ENCODE measurements around the gene MERTK. TPM values are rescaled to one million over a fixed set of nuclear protein-coding genes. Genes with fewer than 3 reads are reported as not detected.

Gene MERTK
- total and polyA plus RNA-seq, 10 of the 15 experiments (the other 5 are each of a cell fraction or from before 2014, with no cell fraction given) = 0.13 to 30.6 (median 0.50) TPM

DNA sequence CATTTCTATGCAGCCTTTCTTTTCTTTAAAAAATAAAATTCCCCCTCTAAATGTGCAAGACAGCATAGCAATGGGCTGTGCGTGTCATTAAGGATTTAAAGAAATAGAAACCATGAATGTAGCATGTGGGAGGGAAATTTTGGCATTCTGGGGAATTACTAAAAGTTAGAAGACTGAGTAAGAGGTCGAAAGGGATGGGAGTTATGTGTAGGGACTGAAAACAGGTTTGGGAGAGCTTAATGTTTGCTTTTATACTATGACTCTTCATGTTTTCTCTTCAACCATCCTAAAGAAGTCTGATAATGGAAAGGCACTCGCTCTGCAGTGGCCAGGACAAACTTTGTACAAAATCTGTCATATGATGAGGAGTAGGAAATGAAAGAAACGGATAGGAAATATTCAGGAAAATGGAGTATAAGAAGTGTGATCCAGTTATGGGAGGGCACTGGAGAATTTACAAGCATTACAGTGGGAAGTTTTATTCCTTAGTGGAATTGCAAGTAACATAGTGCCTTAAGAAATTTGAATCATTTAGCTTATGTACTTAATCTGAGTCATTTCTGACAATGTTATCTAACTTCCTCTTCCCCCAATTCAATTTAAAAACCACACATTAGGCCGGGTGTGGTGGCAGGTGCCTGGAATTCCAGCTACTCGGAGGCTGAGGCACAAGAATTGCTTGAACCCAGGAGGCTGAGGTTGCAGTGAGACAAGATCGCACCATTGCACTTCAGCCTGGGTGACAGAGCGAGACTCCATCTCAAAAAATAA, 177.3 kb downstream of the MERTK start (continued):
- TF ChIP-seq ZNF24 (IDR thresholded peaks at IDR 0.05) = no peak
- TF ChIP-seq KLF5 (IDR thresholded peaks at IDR 0.05; ENCODE audit: partially characterized antibody) = no peak
- TF ChIP-seq NR2C1 (IDR thresholded peaks at IDR 0.05) = no peak
- TF ChIP-seq MYC (IDR thresholded peaks at IDR 0.05; ENCODE audit: insufficient read depth, insufficient read length, insufficient replicate concordance, low read length, severe bottlenecking) = no peak
- 0 out of 2 replicates have a peak, but pooled peaks have one; percentile 10 for TF ChIP-seq BCL11A (IDR thresholded peaks at IDR 0.05; ENCODE audit: low read depth, low read length)
- TF ChIP-seq DPF2 (IDR thresholded peaks at IDR 0.05) = peak; percentile 58; the same call in 1 of the 2 replicates
- TF ChIP-seq RAD51 (IDR thresholded peaks at IDR 0.05) = no peak
- no peak for TF ChIP-seq ZBED1 (IDR thresholded peaks at IDR 0.05; ENCODE audit: borderline replicate concordance)
- TF ChIP-seq ZSCAN29 (IDR thresholded peaks at IDR 0.05) = no peak
- no peak for TF ChIP-seq SKIL (IDR thresholded peaks at IDR 0.05; ENCODE audit: low read depth, poor library complexity, severe bottlenecking)
- peak; percentile 37; the same call in 1 of the 2 replicates for TF ChIP-seq MTA2 (IDR thresholded peaks at IDR 0.05; ENCODE audit: low read depth)
- TF ChIP-seq ATF7 (IDR thresholded peaks at IDR 0.05; ENCODE audit: low read depth) = no peak
- no peak for TF ChIP-seq RCOR1 (conservative IDR thresholded peaks at IDR 0.05; ENCODE audit: low read depth, low read length)
- no peak for TF ChIP-seq ZNF592 (IDR thresholded peaks at IDR 0.05)
- no peak for TF ChIP-seq CUX1 (IDR thresholded peaks at IDR 0.05; ENCODE audit: insufficient replicate concordance, low read depth, low read length)
- TF ChIP-seq CREM (IDR thresholded peaks at IDR 0.05; ENCODE audit: low read depth) = no peak
- no peak for TF ChIP-seq MXI1 (IDR thresholded peaks at IDR 0.05; ENCODE audit: low read depth, low read length)
- no peak for TF ChIP-seq POU2F2 (IDR thresholded peaks at IDR 0.05; ENCODE audit: borderline replicate concordance, low read depth, low read length)
- TF ChIP-seq IKZF2 (IDR thresholded peaks at IDR 0.05) = peak; percentile 59 to 68; a peak in 3 of 4 replicates
- no peak for TF ChIP-seq SIN3A (IDR thresholded peaks at IDR 0.05; ENCODE audit: low read depth, low read length)

All from GM12878 (cell line).